ENCODE data around the gene FXYD3. TPM values are rescaled to one million over a fixed set of nuclear protein-coding genes. Genes with fewer than 3 reads are reported as not detected.

FXYD3 gene
- total and polyA plus RNA-seq, 4 donors: 0.32 to 0.45 TPM; not detected in 2

- H3K9ac ChIP-seq (ENCODE audit: low read depth in 1 of 2, low read length in 2 of 2): no peak overlapping the region
- H3K9me3 ChIP-seq (ENCODE audit: control insufficient read depth in 4 of 4, low read length in 3 of 4): peaks cover 0 to 6% (median 2%) of the 10 kb centered on the region in 4 donors
- TF ChIP-seq YY1 (IDR thresholded peaks at IDR 0.05) (no peak), HNF4A (conservative IDR thresholded peaks at IDR 0.05) (no peak), CTCF (IDR thresholded peaks at IDR 0.05; ENCODE audit: low read depth, low read length, missing input control) (no peak), EGR1 (IDR thresholded peaks at IDR 0.05; ENCODE audit: low read depth in 2 of 2) (no peak), RAD21 (IDR thresholded peaks at IDR 0.05) (no peak), NR2F2 (IDR thresholded peaks at IDR 0.05) (no peak), RXRA (IDR thresholded peaks at IDR 0.05) (no peak), GABPA (IDR thresholded peaks at IDR 0.05 in 1 of 2, conservative IDR thresholded peaks at IDR 0.05 in 1 of 2) (no peak), ZBTB33 (IDR thresholded peaks at IDR 0.05) (no peak), JUND (IDR thresholded peaks at IDR 0.05) (no peak), TAF1 (conservative IDR thresholded peaks at IDR 0.05) (no peak)
- TF ChIP-seq, protein P1, sequence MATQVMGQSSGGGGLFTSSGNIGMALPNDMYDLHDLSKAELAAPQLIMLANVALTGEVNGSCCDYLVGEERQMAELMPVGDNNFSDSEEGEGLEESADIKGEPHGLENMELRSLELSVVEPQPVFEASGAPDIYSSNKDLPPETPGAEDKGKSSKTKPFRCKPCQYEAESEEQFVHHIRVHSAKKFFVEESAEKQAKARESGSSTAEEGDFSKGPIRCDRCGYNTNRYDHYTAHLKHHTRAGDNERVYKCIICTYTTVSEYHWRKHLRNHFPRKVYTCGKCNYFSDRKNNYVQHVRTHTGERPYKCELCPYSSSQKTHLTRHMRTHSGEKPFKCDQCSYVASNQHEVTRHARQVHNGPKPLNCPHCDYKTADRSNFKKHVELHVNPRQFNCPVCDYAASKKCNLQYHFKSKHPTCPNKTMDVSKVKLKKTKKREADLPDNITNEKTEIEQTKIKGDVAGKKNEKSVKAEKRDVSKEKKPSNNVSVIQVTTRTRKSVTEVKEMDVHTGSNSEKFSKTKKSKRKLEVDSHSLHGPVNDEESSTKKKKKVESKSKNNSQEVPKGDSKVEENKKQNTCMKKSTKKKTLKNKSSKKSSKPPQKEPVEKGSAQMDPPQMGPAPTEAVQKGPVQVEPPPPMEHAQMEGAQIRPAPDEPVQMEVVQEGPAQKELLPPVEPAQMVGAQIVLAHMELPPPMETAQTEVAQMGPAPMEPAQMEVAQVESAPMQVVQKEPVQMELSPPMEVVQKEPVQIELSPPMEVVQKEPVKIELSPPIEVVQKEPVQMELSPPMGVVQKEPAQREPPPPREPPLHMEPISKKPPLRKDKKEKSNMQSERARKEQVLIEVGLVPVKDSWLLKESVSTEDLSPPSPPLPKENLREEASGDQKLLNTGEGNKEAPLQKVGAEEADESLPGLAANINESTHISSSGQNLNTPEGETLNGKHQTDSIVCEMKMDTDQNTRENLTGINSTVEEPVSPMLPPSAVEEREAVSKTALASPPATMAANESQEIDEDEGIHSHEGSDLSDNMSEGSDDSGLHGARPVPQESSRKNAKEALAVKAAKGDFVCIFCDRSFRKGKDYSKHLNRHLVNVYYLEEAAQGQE (IDR thresholded peaks at IDR 0.05): no peak
- peaks cover 0 to 3% (median 0%) of the 10 kb centered on the region in 4 donors for H3K4me1 ChIP-seq (ENCODE audit: control insufficient read depth in 4 of 4, insufficient read depth in 4 of 4, low read length in 3 of 4)
- WGBS: 94% methylated on average over 15 of the region's 15 CpGs
- no peak for DNase-seq (ENCODE audit: low spot score)
- H3K27ac ChIP-seq (ENCODE audit: low read depth in 1 of 2, low read length in 2 of 2): peak overlapping the region; percentile 42 to 68
- no peak overlapping the region for H3K4me3 ChIP-seq (ENCODE audit: low read depth in 1 of 3, low read length in 3 of 3)
- no peaks in the 10 kb centered on the region for H3K27me3 ChIP-seq (ENCODE audit: control insufficient read depth in 4 of 4, insufficient read depth in 4 of 4, low read length in 3 of 4)
- H3K36me3 ChIP-seq (ENCODE audit: control insufficient read depth in 4 of 4, insufficient read depth in 3 of 4, low read depth in 1 of 4, low read length in 3 of 4): peaks cover 0 to 2% (median 0%) of the 10 kb centered on the region in 4 donors
Observed at GRCh38 chr19:35066121-35066520, 49.5 kb upstream of the FXYD3 start.

- no peak overlapping the region for H3K9ac ChIP-seq (ENCODE audit: low read depth in 1 of 2, low read length in 2 of 2)
- peak overlapping the region; percentile 42 to 68 for H3K27ac ChIP-seq (ENCODE audit: low read depth in 1 of 2, low read length in 2 of 2)
- peak; percentile 88 for DNase-seq (ENCODE audit: low spot score)
- peaks cover 0 to 2% (median 0%) of the 10 kb centered on the region in 4 donors for H3K36me3 ChIP-seq (ENCODE audit: control insufficient read depth in 4 of 4, insufficient read depth in 3 of 4, low read depth in 1 of 4, low read length in 3 of 4)
- no peaks in the 10 kb centered on the region for H3K27me3 ChIP-seq (ENCODE audit: control insufficient read depth in 4 of 4, insufficient read depth in 4 of 4, low read length in 3 of 4)
- WGBS: 14% methylated on average over 14 of the region's 14 CpGs
- H3K9me3 ChIP-seq (ENCODE audit: control insufficient read depth in 4 of 4, low read length in 3 of 4): peaks cover 0 to 6% (median 2%) of the 10 kb centered on the region in 4 donors
- no peak overlapping the region for H3K4me3 ChIP-seq (ENCODE audit: low read depth in 1 of 3, low read length in 3 of 3)
- H3K4me1 ChIP-seq (ENCODE audit: control insufficient read depth in 4 of 4, insufficient read depth in 4 of 4, low read length in 3 of 4): peaks cover 0 to 3% (median 0%) of the 10 kb centered on the region in 4 donors
- TF ChIP-seq FOXA1 (IDR thresholded peaks at IDR 0.05) (no peak), NR2F2 (IDR thresholded peaks at IDR 0.05) (no peak), ATF3 (IDR thresholded peaks at IDR 0.05) (no peak), EGR1 (IDR thresholded peaks at IDR 0.05; ENCODE audit: low read depth in 2 of 2) (no peak), GABPA (IDR thresholded peaks at IDR 0.05 in 1 of 2, conservative IDR thresholded peaks at IDR 0.05 in 1 of 2) (peak; percentile 38 to 79), ZBTB33 (IDR thresholded peaks at IDR 0.05) (no peak), YY1 (IDR thresholded peaks at IDR 0.05) (peak; percentile 36), JUND (IDR thresholded peaks at IDR 0.05) (peak in 1 of 2 donors; percentile 8), HNF4G (IDR thresholded peaks at IDR 0.05) (no peak), MAX (IDR thresholded peaks at IDR 0.05) (no peak), HNF4A (conservative IDR thresholded peaks at IDR 0.05) (no peak), RAD21 (IDR thresholded peaks at IDR 0.05) (peak; percentile 89 to 91), RXRA (IDR thresholded peaks at IDR 0.05) (peak; percentile 15 to 55), FOXA2 (IDR thresholded peaks at IDR 0.05) (no peak), TAF1 (conservative IDR thresholded peaks at IDR 0.05) (no peak), SP1 (IDR thresholded peaks at IDR 0.05) (peak; percentile 34)
Observed at GRCh38 chr19:35066691-35067563, 48.7 kb upstream of the FXYD3 start.

Data from liver (tissue), 9 donors.